Measurements from ENCODE around the gene MAB21L3. TPM values are rescaled to one million over a fixed set of nuclear protein-coding genes. Genes with fewer than 3 reads are reported as not detected.

The MAB21L3 gene
- total and polyA plus RNA-seq, 2 of the 13 experiments (the other 11 are each of a cell fraction or from before 2014, with no cell fraction given), result 0.55 to 4.1 TPM

DNA sequence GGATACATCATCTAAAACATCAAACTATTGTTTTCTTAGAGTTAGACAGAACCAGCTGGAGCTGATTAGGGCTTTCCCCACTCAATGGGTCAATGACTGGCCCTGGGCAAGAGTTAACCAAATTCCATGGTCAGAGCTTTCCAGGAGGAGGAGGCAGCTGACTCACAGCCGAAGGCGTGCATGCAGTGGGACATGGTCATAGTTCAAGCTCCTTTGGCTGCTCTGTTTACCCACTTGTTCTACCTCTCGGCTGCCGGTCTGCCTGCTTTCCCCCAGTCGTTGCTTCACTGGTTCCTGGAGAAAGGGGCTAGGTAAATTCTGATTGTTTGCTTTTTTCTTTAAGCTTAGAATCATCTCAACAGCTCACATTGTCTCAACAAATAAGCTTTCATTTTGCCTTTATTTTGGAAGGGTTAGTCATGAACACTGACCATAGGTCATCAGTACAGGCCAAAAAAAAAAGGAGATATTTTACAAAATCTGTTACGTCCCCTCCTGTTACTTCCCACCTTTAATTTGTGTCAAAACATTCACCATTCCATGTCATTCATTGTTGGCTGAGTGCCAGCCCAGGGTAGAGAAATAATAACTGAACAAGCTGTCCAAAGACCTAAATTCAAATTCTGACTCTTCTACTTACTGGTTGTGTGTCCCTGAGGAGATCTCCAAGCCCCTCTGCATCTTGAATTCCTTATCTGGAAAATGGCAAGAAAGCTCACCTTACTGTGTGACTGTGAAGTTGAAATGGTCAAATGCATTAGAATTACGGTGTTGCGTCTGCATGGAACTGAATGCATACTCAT lies 12.0 kb downstream of the MAB21L3 start (continued):
- TF ChIP-seq ZNF331 (CRISPR knock-in tag; IDR thresholded peaks at IDR 0.05) (peak; percentile 71), ZNF749 (CRISPR knock-in tag; IDR thresholded peaks at IDR 0.05; ENCODE audit: borderline replicate concordance) (no peak), ZNF160 (CRISPR knock-in tag; IDR thresholded peaks at IDR 0.05) (no peak), ZFP90 (CRISPR knock-in tag; IDR thresholded peaks at IDR 0.05; ENCODE audit: borderline replicate concordance) (peak; percentile 76; the same call in 1 of the 2 replicates), ZNF878 (CRISPR knock-in tag; IDR thresholded peaks at IDR 0.05) (no peak), HHEX (CRISPR knock-in tag; IDR thresholded peaks at IDR 0.05) (no peak), MTA1 (CRISPR knock-in tag; IDR thresholded peaks at IDR 0.05; ENCODE audit: borderline replicate concordance) (peak; percentile 85; the same call in 1 of the 2 replicates), SRSF4 (IDR thresholded peaks at IDR 0.05; ENCODE audit: low read depth, low read length, poor library complexity, severe bottlenecking) (no peak), ZNF280B (CRISPR knock-in tag; IDR thresholded peaks at IDR 0.05; ENCODE audit: borderline replicate concordance) (no peak), JUNB (CRISPR knock-in tag; IDR thresholded peaks at IDR 0.05; ENCODE audit: borderline replicate concordance) (peak; percentile 17; the same call in 1 of the 2 replicates), HNF1B (CRISPR knock-in tag; IDR thresholded peaks at IDR 0.05) (peak; percentile 79)
- TF ChIP-seq, protein P1, sequence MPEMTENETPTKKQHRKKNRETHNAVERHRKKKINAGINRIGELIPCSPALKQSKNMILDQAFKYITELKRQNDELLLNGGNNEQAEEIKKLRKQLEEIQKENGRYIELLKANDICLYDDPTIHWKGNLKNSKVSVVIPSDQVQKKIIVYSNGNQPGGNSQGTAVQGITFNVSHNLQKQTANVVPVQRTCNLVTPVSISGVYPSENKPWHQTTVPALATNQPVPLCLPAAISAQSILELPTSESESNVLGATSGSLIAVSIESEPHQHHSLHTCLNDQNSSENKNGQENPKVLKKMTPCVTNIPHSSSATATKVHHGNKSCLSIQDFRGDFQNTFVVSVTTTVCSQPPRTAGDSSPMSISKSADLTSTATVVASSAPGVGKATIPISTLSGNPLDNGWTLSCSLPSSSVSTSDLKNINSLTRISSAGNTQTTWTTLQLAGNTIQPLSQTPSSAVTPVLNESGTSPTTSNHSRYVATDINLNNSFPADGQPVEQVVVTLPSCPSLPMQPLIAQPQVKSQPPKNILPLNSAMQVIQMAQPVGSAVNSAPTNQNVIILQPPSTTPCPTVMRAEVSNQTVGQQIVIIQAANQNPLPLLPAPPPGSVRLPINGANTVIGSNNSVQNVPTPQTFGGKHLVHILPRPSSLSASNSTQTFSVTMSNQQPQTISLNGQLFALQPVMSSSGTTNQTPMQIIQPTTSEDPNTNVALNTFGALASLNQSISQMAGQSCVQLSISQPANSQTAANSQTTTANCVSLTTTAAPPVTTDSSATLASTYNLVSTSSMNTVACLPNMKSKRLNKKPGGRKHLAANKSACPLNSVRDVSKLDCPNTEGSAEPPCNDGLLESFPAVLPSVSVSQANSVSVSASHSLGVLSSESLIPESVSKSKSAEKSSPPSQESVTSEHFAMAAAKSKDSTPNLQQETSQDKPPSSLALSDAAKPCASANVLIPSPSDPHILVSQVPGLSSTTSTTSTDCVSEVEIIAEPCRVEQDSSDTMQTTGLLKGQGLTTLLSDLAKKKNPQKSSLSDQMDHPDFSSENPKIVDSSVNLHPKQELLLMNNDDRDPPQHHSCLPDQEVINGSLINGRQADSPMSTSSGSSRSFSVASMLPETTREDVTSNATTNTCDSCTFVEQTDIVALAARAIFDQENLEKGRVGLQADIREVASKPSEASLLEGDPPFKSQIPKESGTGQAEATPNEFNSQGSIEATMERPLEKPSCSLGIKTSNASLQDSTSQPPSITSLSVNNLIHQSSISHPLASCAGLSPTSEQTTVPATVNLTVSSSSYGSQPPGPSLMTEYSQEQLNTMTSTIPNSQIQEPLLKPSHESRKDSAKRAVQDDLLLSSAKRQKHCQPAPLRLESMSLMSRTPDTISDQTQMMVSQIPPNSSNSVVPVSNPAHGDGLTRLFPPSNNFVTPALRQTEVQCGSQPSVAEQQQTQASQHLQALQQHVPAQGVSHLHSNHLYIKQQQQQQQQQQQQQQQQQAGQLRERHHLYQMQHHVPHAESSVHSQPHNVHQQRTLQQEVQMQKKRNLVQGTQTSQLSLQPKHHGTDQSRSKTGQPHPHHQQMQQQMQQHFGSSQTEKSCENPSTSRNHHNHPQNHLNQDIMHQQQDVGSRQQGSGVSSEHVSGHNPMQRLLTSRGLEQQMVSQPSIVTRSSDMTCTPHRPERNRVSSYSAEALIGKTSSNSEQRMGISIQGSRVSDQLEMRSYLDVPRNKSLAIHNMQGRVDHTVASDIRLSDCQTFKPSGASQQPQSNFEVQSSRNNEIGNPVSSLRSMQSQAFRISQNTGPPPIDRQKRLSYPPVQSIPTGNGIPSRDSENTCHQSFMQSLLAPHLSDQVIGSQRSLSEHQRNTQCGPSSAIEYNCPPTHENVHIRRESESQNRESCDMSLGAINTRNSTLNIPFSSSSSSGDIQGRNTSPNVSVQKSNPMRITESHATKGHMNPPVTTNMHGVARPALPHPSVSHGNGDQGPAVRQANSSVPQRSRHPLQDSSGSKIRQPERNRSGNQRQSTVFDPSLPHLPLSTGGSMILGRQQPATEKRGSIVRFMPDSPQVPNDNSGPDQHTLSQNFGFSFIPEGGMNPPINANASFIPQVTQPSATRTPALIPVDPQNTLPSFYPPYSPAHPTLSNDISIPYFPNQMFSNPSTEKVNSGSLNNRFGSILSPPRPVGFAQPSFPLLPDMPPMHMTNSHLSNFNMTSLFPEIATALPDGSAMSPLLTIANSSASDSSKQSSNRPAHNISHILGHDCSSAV (CRISPR knock-in tag; IDR thresholded peaks at IDR 0.05; ENCODE audit: borderline replicate concordance), result no peak
- TF ChIP-seq, protein P2, sequence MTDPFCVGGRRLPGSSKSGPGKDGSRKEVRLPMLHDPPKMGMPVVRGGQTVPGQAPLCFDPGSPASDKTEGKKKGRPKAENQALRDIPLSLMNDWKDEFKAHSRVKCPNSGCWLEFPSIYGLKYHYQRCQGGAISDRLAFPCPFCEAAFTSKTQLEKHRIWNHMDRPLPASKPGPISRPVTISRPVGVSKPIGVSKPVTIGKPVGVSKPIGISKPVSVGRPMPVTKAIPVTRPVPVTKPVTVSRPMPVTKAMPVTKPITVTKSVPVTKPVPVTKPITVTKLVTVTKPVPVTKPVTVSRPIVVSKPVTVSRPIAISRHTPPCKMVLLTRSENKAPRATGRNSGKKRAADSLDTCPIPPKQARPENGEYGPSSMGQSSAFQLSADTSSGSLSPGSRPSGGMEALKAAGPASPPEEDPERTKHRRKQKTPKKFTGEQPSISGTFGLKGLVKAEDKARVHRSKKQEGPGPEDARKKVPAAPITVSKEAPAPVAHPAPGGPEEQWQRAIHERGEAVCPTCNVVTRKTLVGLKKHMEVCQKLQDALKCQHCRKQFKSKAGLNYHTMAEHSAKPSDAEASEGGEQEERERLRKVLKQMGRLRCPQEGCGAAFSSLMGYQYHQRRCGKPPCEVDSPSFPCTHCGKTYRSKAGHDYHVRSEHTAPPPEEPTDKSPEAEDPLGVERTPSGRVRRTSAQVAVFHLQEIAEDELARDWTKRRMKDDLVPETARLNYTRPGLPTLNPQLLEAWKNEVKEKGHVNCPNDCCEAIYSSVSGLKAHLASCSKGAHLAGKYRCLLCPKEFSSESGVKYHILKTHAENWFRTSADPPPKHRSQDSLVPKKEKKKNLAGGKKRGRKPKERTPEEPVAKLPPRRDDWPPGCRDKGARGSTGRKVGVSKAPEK (CRISPR knock-in tag; IDR thresholded peaks at IDR 0.05; ENCODE audit: borderline replicate concordance), result no peak
